Urinary bladder (tissue), 4 donors: Measurements from ENCODE around the gene CD248. TPM values are rescaled to one million over a fixed set of nuclear protein-coding genes. Genes with fewer than 3 reads are reported as not detected.
A peak's percentile ranks its signal among the peaks of the same experiment; 100 is the strongest.

Experiments
- DNase-seq: peaks from one replicate; pipeline ENCODE4 v3.0.0-alpha.2; 2015; ENCODE audit errors: extremely low spot score
- H3K27ac ChIP-seq: one replicate; pipeline ENCODE4 v1.5.1; 2013; ENCODE audit warnings: low read depth, mild to moderate bottlenecking, moderate library complexity
- H3K36me3 ChIP-seq: one replicate; pipeline ENCODE4 v1.6.1; 2013; ENCODE audit warnings: mild to moderate bottlenecking, moderate library complexity; ENCODE audit not compliant: insufficient read depth
- H3K4me1 ChIP-seq: one replicate; pipeline ENCODE4 v1.6.1; 2013; ENCODE audit warnings: mild to moderate bottlenecking, moderate library complexity; ENCODE audit not compliant: insufficient read depth
- H3K4me3 ChIP-seq: one replicate; pipeline ENCODE4 v1.5.1; 2013; ENCODE audit warnings: low read depth, low read length
- WGBS: extraction: QIAGEN DNeasy Blood & Tissue Kit; methylation state at CpG from one replicate; pipeline ENCODE4 v1.1.7; 2013; 5-methylcytosine and 5-hydroxymethylcytosine counted together
- polyA plus RNA-seq: library from polyadenylated mRNA; stranded (reverse); fragments of 200-250 nt; gene quantifications from one replicate; pipeline ENCODE4 v1.2.3, GENCODE V29; 2013
- total RNA-seq: library from RNA; depleted of rRNA; stranded (reverse); fragments of >200 nt; gene quantifications from one replicate; pipeline ENCODE4 v1.2.3, GENCODE V29; 2014
- donor health status: healthy with polysubstance abuse.
- donor health status: healthy.

The CD248 gene
- total and polyA plus RNA-seq, 2 donors, result 28.7 to 66.5 TPM

DNA sequence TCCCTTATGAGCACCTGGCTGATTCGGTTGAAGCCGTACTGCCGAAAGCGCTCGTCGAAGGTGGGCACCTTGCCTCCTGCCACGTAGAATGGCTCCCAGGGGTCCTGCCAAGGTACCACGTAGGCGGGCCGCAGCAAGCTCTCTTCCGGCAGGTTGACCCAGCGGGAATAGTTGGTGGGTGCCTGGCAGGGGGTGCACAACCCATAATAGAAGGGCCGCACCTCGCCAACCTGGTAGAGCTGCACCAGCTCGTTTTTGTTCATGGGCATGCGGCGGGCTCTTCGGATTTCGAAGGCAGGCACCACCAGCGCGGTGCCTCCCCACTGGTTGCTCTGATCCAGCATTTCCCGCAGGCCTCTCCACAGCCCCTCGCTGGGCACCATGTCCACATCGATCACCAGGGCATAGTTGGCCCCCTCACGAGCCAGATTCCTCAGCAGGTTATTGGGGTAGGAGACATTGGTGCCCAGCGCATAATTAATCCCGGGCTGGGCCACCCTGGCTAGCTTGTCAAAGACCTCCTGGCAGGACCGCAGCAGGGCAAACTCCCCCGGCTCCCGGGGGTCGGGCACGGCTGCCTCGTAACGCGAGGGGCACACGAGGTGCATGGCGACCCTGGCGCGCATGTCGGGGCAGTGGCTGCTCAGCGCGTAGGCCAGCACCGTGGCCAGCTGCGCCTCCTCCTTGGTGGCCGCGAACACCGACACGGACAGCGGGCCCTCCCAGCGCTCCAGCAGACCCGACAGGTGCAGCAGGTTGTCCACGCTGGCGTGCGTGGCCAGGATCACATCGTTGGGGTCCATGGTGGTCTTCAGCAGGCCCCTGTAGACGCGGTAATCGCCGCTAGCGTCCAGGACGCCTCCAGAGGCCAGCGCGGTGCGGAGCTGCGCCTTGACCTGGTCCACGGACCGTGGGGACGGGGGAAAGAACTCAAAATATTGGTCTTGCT, 29.9 kb upstream of the CD248 start:
- peaks cover 1% of the 10 kb centered on the region for H3K4me1 ChIP-seq
- no peak for DNase-seq
- WGBS, result 26% methylated on average over 68 of the region's 68 CpGs
- peak overlapping the region; percentile 90 for H3K27ac ChIP-seq
- peak overlapping the region; percentile 88 for H3K4me3 ChIP-seq
- H3K36me3 ChIP-seq, result peaks cover under 1% of the 10 kb centered on the region

DNA sequence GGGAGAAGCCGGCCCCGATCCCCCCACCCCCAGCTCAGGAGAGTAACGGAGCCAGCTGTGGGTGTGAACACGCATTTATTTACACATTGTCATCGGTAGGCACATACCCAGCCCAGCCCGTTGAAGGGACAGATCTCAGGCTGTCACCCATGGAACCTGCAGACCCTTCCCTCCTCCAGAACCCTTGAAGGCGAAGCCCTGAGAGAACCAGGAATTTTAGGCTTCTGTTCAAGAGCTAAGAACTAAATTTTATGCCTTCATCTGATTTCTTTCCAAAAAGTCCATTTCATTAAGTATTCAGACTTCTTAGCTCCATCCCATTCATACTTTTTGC, 28.4 kb upstream of the CD248 start:
- H3K4me3 ChIP-seq, result peak overlapping the region; percentile 88
- peaks cover 3% of the 10 kb centered on the region for H3K36me3 ChIP-seq
- peaks cover 1% of the 10 kb centered on the region for H3K4me1 ChIP-seq
- peak overlapping the region; percentile 30 for H3K27ac ChIP-seq
- WGBS, result 5% methylated on average over 7 of the region's 7 CpGs
- no peak for DNase-seq

DNA sequence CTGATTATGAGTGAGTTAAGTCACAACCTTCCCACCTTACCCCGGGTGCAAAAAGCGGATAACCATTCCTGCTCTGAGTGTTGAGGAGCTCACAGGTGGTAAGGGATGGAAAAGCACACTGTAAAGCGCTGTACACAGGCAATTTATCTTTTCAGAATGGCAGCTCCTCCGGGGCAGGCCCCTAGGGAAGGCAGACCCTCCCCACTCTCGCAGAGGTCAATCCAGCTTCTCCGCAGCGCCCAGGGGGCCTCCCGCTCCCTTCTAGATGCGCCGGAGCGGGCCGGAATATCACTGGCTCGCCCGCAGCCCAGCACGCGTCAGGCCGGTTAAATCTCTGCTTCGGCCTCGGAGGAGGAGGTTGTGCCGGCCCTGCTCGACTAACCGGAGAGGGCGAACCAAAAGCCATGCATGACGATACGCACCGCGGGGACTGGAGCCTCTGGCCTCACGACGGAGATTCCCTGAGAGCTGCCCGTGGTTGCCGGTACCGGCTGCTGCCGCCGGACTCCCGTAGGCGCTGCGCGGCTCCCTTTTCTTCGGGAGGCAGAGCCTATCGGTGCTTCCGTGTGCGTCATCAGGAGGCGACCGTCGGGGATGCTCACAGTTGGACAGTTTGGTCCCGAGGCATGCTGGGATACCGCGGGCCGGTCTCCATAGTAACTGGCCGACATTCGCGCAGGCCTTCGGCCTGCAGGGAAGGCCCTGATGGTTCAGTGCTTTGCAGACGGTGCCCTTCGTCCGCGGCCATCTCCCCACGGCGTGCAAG, 27.9 kb upstream of the CD248 start, which contains the start of gene BRMS1:
Gene BRMS1, minus strand, starts transcription at position 555 of the 766 bp plus-strand sequence. CDS start 2,870 bp downstream, outside the sequence.
- peak within 1 kb of the TSS; percentile 88 for H3K4me3 ChIP-seq
- peak; percentile 88 for DNase-seq
- peaks cover 3% of the 10 kb centered on the region for H3K36me3 ChIP-seq
- H3K27ac ChIP-seq, result peak within 1 kb of the TSS; percentile 69
- under 1% methylated on average over 59 of the region's 59 CpGs for WGBS
- peaks cover 1% of the 10 kb centered on the region for H3K4me1 ChIP-seq

- no peak for DNase-seq
Measured at GRCh38 chr11:66343176-66343575, 26.3 kb upstream of the CD248 start.

GRCh38 chr11:66341502-66342126, 24.8 kb upstream of the CD248 start:
- H3K4me1 ChIP-seq, result peaks cover 1% of the 10 kb centered on the region
- 94% methylated on average over 21 of the region's 21 CpGs for WGBS
- H3K36me3 ChIP-seq, result peaks cover 3% of the 10 kb centered on the region
- H3K27ac ChIP-seq, result no peak overlapping the region
- no peak for DNase-seq
- no peak overlapping the region for H3K4me3 ChIP-seq

More at GRCh38 chr11:66343176-66343575, 26.3 kb upstream of the CD248 start:
- Histone ChIP-seq H3K4me3 (no peak overlapping the region), H3K36me3 (peaks cover 3% of the 10 kb centered on the region), H3K27ac (no peak overlapping the region), H3K4me1 (peaks cover 1% of the 10 kb centered on the region)
- WGBS, result 87% methylated on average over 8 of the region's 8 CpGs

DNA sequence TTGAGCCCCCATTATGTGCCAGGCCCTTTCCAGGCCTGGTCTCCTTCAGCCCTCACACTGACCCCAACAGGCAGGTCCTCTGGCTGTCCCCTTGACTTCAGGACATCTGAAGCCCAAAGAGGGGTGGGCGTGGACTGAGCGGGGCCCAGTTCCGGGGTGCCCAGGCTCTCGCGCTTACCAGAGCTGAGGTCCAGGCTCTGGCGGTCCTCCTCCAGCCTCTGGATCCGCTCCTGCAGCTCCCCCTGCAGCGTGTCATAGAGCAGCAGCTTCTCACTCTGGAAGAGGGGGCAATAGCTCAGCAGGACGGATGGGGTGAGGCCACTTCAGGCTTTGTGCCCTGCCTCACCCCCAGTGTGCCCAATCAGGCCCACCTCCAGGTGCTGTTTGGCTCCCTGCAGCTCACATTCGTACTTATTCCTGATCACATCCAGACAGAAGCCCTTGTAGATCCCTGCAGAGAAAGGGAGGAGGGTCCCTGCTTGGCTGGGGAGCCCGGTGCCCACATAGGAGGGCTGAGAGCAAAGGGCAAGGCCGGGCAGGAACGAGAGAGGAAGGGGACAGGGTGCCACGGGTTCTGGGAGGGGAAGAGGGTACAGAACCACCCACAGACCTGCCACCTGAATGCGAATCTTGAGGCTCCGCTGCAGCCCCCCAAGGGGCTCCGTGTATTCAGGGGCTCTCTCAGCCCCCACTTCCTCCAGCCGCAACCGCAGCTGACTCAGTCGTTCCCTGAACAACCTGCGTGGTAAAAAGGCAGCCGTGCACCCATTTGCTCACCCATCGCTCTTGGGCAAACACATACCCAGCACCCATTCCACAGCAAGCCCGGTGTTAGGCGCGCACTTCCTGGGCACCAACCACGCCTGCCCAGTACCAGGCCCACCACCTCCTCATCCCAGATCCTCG, 24.0 kb upstream of the CD248 start:
- 90% methylated on average over 28 of the region's 28 CpGs for WGBS
- no peak overlapping the region for H3K27ac ChIP-seq
- no peak overlapping the region for H3K4me3 ChIP-seq
- no peak for DNase-seq
- H3K36me3 ChIP-seq, result peaks cover 3% of the 10 kb centered on the region
- no peaks in the 10 kb centered on the region for H3K4me1 ChIP-seq

DNA sequence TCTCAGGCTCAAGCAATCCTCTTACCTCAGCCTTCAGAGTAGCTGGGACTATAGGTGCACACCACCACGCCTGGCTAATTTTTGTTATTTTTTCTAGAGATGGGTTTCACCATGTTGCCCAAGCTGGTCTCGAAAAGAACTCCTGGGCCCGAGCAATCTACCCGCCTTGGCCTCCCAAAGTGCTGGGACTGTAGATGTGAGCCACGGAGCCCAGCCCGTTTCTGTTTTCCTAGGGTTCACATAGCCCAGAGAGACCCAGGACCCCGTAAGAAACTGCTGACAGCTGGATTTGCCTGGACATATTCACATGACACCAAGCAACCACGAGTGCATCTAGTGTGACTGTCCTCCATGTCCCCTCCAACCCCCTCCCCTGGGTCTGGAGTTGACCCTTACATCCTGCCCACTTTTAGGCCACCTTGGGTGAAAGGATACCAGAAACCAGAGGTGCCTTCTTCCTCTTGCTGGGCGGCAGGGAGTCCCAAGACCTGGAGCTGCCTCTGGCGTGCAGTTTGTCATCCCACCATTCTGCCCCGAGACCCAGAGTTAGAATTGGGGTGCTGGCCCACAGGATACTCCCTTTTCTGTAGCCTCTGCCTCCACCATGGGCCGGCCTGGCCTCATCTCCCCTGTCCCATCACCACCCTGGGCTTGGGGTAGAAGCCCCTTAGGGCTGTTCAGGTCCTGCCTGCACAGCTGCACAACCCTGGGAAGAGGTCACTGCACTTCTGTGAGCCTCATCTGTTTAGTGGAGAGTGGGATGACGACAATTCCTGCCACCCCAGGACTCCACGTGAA, 23.0 kb upstream of the CD248 start:
- no peak for DNase-seq
- Histone ChIP-seq H3K36me3 (peaks cover 3% of the 10 kb centered on the region), H3K4me3 (no peak overlapping the region), H3K27ac (no peak overlapping the region), H3K4me1 (no peaks in the 10 kb centered on the region)
- whole genome bisulfite sequencing, result 82% methylated on average over 14 of the region's 14 CpGs

DNA sequence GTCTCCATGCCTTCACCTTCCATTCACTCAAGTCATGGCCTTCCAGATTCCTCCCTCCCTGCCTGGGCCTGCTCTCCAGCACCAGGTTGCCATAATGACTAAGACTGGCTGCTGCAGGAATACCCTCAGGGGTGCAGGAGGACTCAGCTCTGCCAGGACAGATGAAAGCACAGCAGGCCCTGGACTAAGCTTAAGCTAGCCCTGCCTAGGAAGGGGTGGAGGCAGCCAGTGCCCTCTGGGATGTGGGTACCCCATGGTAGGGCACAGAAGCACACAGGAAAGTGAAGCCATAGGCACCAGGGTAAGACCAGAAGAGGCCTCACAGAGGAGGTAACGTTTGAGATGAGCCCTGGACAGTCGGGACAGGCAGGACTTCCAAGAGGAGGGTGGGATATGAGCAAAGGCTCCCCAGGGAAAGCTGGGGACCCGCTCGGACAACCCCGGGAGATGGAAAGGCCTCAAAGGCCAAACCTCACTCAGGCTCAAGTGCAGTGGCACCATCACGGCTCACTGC, 22.4 kb upstream of the CD248 start:
- Histone ChIP-seq H3K27ac (no peak overlapping the region), H3K4me3 (no peak overlapping the region), H3K36me3 (peaks cover 3% of the 10 kb centered on the region), H3K4me1 (no peaks in the 10 kb centered on the region)
- no peak for DNase-seq
- WGBS, result 83% methylated on average over 6 of the region's 6 CpGs

GRCh38 chr11:66338276-66339161, 21.7 kb upstream of the CD248 start:
- Histone ChIP-seq H3K36me3 (peaks cover 3% of the 10 kb centered on the region), H3K27ac (no peak overlapping the region)
- WGBS, result 76% methylated on average over 17 of the region's 17 CpGs

DNA sequence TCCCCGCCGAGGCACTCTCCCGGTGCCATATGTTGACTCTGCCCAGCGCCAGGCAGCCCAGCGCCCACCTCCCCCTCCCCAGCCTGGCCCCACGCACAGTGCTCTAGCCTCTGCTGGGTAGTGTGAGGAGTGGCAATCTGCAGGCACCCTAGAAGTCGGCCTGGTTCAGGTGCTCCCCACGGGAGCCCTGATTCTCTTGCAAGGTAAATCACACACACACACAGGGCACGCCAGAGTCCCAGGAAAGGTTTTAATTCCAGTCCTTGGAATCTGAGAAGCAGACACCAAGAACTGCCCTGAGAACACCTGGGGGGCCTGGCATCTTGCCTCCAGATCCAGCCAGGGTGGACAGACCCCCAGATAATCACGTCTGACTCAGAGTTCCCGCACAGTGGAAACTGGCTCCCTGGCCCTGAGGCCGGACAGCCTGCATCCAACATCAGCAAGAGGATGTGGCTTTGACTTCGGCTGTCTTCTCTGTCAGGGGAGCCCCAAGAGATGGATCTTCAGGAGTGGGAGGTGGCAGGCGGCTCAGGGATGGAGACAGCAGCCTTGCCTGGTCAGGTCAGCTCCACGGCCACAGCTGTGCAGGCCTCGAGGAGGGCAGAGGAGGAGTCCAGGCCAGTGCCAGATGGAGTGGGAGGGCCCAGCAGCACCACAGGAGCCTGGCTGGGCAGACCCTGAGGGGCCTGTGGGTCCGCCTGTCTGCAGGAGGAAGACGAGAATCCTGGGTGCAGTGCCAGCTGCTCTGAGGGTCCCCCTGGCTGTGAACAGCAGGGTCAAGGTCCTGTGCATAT, 20.5 kb upstream of the CD248 start:
- 54% methylated on average over 18 of the region's 18 CpGs for WGBS
- Histone ChIP-seq H3K4me3 (no peak overlapping the region), H3K27ac (no peak overlapping the region), H3K36me3 (peaks cover 6% of the 10 kb centered on the region), H3K4me1 (no peaks in the 10 kb centered on the region)
- no peak for DNase-seq

More at GRCh38 chr11:66338276-66339161, 21.7 kb upstream of the CD248 start:
- no peaks in the 10 kb centered on the region for H3K4me1 ChIP-seq
- DNase-seq, result no peak
- no peak overlapping the region for H3K4me3 ChIP-seq
